C4-2B (cell line): ENCODE measurements around the gene KCNK7.

ENCODE experiments used
- CTCF ChIP-seq: fragments of 450-650 bp; conservative IDR thresholded peaks from 2 replicates; pipeline ENCODE4 v1.5.1; 2017; ENCODE audit warnings: mild to moderate bottlenecking
- ZFX ChIP-seq: fragments of 450-650 bp; IDR thresholded peaks from 2 replicates; pipeline ENCODE4 v1.6.1; 2017

DNA sequence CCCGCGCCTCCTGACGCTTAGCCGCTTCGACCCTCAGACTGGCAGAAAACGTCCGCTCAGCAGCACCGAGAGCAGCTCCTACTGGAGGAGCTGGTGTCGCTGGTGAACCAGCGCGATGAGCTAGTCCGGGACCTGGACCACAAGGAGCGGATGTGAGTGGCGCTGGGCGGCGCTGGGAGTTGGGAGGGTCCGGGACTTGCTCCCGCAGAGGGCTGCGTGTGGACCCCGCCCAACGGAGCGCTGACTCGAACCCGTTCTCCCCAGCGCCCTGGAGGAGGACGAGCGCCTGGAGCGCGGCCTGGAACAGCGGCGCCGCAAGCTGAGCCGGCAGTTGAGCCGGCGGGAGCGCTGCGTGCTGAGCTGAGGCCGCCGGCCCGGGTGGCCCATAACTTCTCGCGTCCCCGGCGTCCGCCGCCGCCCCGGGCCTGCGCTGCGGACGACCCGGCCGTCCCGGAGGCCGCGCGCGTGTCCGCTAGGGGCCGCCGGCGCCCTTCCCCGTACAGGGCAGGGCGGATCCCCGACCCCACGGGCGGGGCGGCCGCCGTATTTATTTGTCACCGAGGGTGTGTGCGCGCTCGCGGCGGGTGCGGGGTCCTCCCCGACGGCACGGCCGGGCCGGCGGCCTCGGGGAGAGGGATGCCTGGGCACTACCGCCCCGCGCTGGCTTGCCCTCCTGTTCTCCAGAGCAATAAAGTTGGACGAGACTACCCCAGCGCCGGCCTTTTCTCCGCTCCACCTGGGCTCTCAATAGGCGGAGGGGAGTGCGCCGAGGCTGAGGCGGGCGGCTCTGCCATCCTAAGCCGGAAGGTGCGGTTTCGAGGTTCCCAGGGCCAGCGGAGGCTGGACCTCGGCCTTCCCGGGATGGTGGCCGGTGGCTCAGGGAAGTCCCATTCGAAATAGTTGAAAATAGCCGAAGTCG, 3.4 kb downstream of the KCNK7 start:
- TF ChIP-seq CTCF (no peak), ZFX (no peak)
